GM12892 (cell line): ENCODE results near the gene FGGY.

Experiments
- DNase-seq: peaks from one replicate; pipeline ENCODE4 v3.0.0; 2011; ENCODE audit not compliant: insufficient read length
- FAIRE-seq: peaks from 2 replicates; lab custom pipeline; 2011; peaks lifted over from hg19 to GRCh38; lab: Jason Lieb, UNC
- POLR2A ChIP-seq: IDR thresholded peaks from 2 replicates; pipeline ENCODE4 v1.6.1; 2011; ENCODE audit warnings: low read depth, low read length, control low read depth
- POLR2AphosphoS5 ChIP-seq: IDR thresholded peaks from 2 replicates; pipeline ENCODE4 v1.6.1; 2011; ENCODE audit warnings: low read depth, low read length, control low read depth
- TAF1 ChIP-seq: IDR thresholded peaks from 2 replicates; pipeline ENCODE4 v1.6.1; 2011; ENCODE audit warnings: low read depth, mild to moderate bottlenecking, control low read depth, low read length, borderline replicate concordance

Gene FGGY

GRCh38 chr1:59593798-59594790 lies 297.2 kb downstream of the FGGY start:
- FAIRE-seq (no peak), DNase-seq (no peak)
- no peak for TF ChIP-seq POLR2A
- no peak for TF ChIP-seq TAF1
- no peak for TF ChIP-seq POLR2AphosphoS5

GRCh38 chr1:59595774-59596173 lies 298.9 kb downstream of the FGGY start:
- TF ChIP-seq POLR2AphosphoS5 (no peak), POLR2A (no peak), TAF1 (no peak)
- FAIRE-seq = no peak
- DNase-seq = no peak

DNA sequence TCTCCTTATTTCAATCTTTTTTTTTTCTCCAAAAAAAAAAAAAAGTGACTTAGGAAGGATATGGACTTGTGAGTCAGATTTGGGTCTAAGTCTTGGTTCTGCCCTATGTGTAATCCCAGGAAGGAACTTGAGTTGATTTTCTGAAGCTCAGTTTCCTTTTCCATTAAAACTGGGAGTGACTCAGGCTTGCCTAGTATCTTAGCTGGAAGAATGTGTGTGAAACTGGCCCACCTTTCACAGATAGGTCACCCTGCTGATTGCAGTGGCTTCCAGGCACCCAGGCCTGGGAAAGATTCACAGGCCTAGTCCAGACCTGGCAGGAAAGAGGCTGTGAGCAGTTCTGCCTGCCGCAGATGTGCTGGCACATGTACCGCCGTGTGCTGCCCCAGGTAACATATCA lies 299.5 kb downstream of the FGGY start:
- no peak for FAIRE-seq
- no peak for TF ChIP-seq POLR2AphosphoS5
- TF ChIP-seq POLR2A = no peak
- TF ChIP-seq TAF1 = no peak

GRCh38 chr1:59596956-59597355 lies 300.1 kb downstream of the FGGY start:
- FAIRE-seq (no peak), DNase-seq (no peak)

More for the DNA sequence above, 299.5 kb downstream of the FGGY start:
- no peak for DNase-seq

GRCh38 chr1:59597420-59598119 lies 300.7 kb downstream of the FGGY start:
- TF ChIP-seq TAF1 = no peak
- TF ChIP-seq POLR2A = no peak
- TF ChIP-seq POLR2AphosphoS5 = no peak
- FAIRE-seq = peak; percentile 42
- no peak for DNase-seq

More at GRCh38 chr1:59596956-59597355, 300.1 kb downstream of the FGGY start:
- TF ChIP-seq POLR2A (no peak), POLR2AphosphoS5 (no peak), TAF1 (no peak)

GRCh38 chr1:59598120-59598440 lies 301.2 kb downstream of the FGGY start:
- FAIRE-seq (no peak), DNase-seq (no peak)
- TF ChIP-seq TAF1 (no peak), POLR2AphosphoS5 (no peak), POLR2A (no peak)

DNA sequence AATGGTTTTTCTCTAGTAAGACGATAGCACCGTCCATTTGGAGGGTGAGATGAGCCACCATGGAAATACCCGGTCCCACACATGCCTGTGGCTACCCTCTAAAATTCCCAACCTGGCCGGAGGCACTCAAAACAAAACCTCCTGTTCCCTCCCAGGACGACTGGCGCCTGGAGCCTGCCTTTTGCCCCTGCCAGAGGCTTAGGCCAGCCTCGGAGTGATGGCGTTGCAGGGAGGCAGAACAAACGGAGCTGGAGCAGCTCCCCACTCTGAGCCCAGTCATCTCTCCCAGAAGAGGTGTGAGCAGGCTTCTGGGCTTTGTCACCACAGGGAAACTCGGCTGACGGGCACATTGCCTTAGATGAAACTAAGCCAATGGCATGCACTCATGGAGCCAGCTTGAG lies 304.1 kb downstream of the FGGY start:
- no peak for TF ChIP-seq TAF1
- no peak for TF ChIP-seq POLR2A
- no peak for TF ChIP-seq POLR2AphosphoS5
- FAIRE-seq (no peak), DNase-seq (no peak)

DNA sequence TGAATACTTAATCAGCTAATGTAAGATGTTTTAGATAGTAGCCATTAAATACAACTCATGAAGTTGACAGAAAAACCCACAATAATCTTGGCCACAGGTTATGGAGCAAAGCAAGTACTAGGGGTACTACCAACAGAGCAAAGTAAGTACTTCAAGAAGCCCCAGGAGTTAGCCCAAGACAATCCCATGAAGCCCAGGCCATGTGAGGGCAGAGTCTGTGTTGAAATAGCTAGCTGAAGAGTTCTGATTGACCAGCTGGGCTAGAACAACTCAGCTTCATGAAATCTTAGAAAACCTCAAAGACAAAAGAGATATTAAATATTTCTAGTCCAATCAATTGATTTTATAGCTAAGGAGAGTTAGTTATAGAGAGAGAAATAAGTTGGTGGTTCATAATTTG lies 304.9 kb downstream of the FGGY start:
- DNase-seq (no peak), FAIRE-seq (no peak)
- TF ChIP-seq TAF1 = no peak
- TF ChIP-seq POLR2A = no peak
- TF ChIP-seq POLR2AphosphoS5 = no peak

- FAIRE-seq (no peak), DNase-seq (no peak)
- TF ChIP-seq POLR2AphosphoS5 (no peak), TAF1 (no peak), POLR2A (no peak)
These were observed 307.3 kb downstream of the FGGY start for GRCh38 chr1:59604191-59604590.

DNA sequence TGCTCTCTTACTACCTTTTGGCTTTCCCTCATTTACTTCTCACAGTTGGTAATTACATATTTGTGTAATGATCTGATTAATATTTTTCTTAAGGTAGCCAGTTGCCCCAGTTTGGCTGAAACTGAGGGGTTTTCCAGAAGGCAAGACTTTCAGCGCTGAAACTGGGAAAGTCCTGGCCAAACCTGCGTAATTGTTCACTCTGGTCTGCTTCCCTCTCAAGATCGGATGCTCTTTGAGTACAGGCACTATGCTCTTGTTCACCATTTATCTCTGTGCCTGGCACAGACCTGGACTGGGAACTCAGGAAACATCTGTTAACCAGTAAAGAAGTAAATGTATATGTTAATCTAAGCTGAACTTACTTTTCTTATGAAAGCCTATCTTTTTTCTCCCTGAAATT lies 308.3 kb downstream of the FGGY start:
- no peak for DNase-seq
- FAIRE-seq = no peak
- TF ChIP-seq POLR2A = no peak
- no peak for TF ChIP-seq TAF1
- TF ChIP-seq POLR2AphosphoS5 = no peak

GRCh38 chr1:59605761-59606160 lies 308.9 kb downstream of the FGGY start:
- DNase-seq = no peak
- no peak for TF ChIP-seq TAF1
- no peak for TF ChIP-seq POLR2AphosphoS5
- no peak for TF ChIP-seq POLR2A
- no peak for FAIRE-seq
